A673 (cell line): ENCODE data around the gene FAM20B. TPM values are rescaled to one million over a fixed set of nuclear protein-coding genes. Genes with fewer than 3 reads are reported as not detected.

ENCODE experiments used
- BruUV-seq: library from RNA; stranded (reverse); fragments of 400-500 nt; replicated peaks from 2 replicates; lab custom pipeline; 2021; lab: Mats Ljungman, UMichigan
- CTCF ChIA-PET: fragments of 300-600 bp; sonication (Branson Sonifier 250); formaldehyde crosslinking; loops from one replicate; lab custom pipeline; 2022; ENCODE audit warnings: antibody characterized with exemption; lab: Charles Lee
- POLR2A ChIA-PET: fragments of 300-600 bp; sonication (Branson Sonifier 250); formaldehyde crosslinking; loops from one replicate; lab custom pipeline; 2022; ENCODE audit warnings: antibody characterized with exemption; ENCODE audit not compliant: low non-redundant PET; lab: Charles Lee
- DNase-seq: peaks from one replicate; pipeline ENCODE4 v3.0.0-alpha.2; 2015; ENCODE audit warnings: low spot score
- H3K27ac ChIP-seq: fragments of 200-600 bp; sonication (generic); 2 replicates; pipeline ENCODE4 v1.5.1; 2016; ENCODE audit warnings: mixed run types, low read depth, mild to moderate bottlenecking, mixed read lengths, antibody characterized with exemption, low read length; ENCODE audit not compliant: poor library complexity, severe bottlenecking
- H3K27me3 ChIP-seq: fragments of 200-600 bp; sonication (generic); replicated peaks from 2 replicates; pipeline ENCODE4 v1.6.1; 2017; ENCODE audit warnings: mixed run types, low read depth, mild to moderate bottlenecking, mixed read lengths, antibody characterized with exemption, low read length; ENCODE audit not compliant: insufficient read depth, poor library complexity
- H3K36me3 ChIP-seq: fragments of 200-600 bp; sonication (generic); 2 replicates; pipeline ENCODE4 v1.6.1; 2016; ENCODE audit warnings: mixed run types, mild to moderate bottlenecking, mixed read lengths, antibody characterized with exemption, low read length; ENCODE audit not compliant: insufficient read depth, poor library complexity, severe bottlenecking
- H3K4me1 ChIP-seq: fragments of 200-600 bp; sonication (generic); 2 replicates; pipeline ENCODE4 v1.6.1; 2017; ENCODE audit warnings: mixed run types, mild to moderate bottlenecking, mixed read lengths, antibody characterized with exemption, low read length; ENCODE audit not compliant: insufficient read depth, poor library complexity, severe bottlenecking
- H3K4me3 ChIP-seq: fragments of 200-600 bp; sonication (generic); 2 replicates; pipeline ENCODE4 v1.5.1; 2016; ENCODE audit warnings: low read depth, mixed run types, mild to moderate bottlenecking, mixed read lengths, low read length; ENCODE audit not compliant: poor library complexity, severe bottlenecking
- H3K9me3 ChIP-seq: fragments of 200-600 bp; sonication (generic); 2 replicates; pipeline ENCODE4 v1.6.1; 2016; ENCODE audit warnings: mixed run types, low read depth, mild to moderate bottlenecking, mixed read lengths, antibody characterized with exemption, low read length; ENCODE audit not compliant: poor library complexity, severe bottlenecking
- CTCF ChIP-seq: fragments of 300-800, 200-600 bp; sonication (generic); conservative IDR thresholded peaks from 2 replicates; pipeline ENCODE4 v1.5.1; 2017; ENCODE audit warnings: low read depth, mild to moderate bottlenecking, antibody characterized with exemption, low read length, moderate library complexity, mixed read lengths
- EZH2 ChIP-seq: fragments of 200-600 bp; sonication (generic); IDR thresholded peaks from 2 replicates; pipeline ENCODE4 v1.6.1; 2017; ENCODE audit warnings: borderline replicate concordance, low read depth, mild to moderate bottlenecking, mixed read lengths, antibody characterized with exemption, low read length; ENCODE audit not compliant: poor library complexity, severe bottlenecking
- intact Hi-C: fragments of 100-400 bp; cut with micrococcal nuclease; formaldehyde crosslinking; loops from one replicate; pipeline ENCODE4 v1.10.0; 2022; ENCODE audit not compliant: unreplicated experiment
- total RNA-seq: library from RNA; stranded (reverse); gene quantifications from 2 replicates; pipeline ENCODE4 v1.2.3, GENCODE V29; 2021

FAM20B gene
- total RNA-seq, 1 experiment from 2014 or later, result 43.3 TPM

- TF ChIP-seq CTCF (peak; percentile 44), EZH2 (no peak)
- no TSS peak for BruUV-seq
Observed at GRCh38 chr1:179105393-179105792, 79.7 kb downstream of the FAM20B start.

GRCh38 chr1:179107706-179108629 is 82.3 kb downstream of the FAM20B start:
- no peak overlapping the region for H3K4me3 ChIP-seq
- TF ChIP-seq CTCF (no peak), EZH2 (no peak)
- no TSS peak for BruUV-seq
- POLR2A ChIA-PET, result no interaction called here
- H3K9me3 ChIP-seq, result no peaks in the 10 kb centered on the region
- H3K27ac ChIP-seq, result no peak overlapping the region
- no peaks in the 10 kb centered on the region for H3K4me1 ChIP-seq
- DNase-seq, result no peak
- CTCF ChIA-PET, result no interaction called here
- intact Hi-C loops, result no loop called here
- H3K36me3 ChIP-seq, result peaks cover 20% of the 10 kb centered on the region
- no peaks in the 10 kb centered on the region for H3K27me3 ChIP-seq

More at GRCh38 chr1:179105393-179105792, 79.7 kb downstream of the FAM20B start:
- Histone ChIP-seq H3K4me3 (no peak overlapping the region), H3K9me3 (no peaks in the 10 kb centered on the region), H3K27me3 (no peaks in the 10 kb centered on the region), H3K36me3 (peaks cover 15% of the 10 kb centered on the region), H3K4me1 (no peaks in the 10 kb centered on the region), H3K27ac (no peak overlapping the region)
- no peak for DNase-seq
- intact Hi-C loops, result no loop called here
- ChIA-PET POLR2A (interaction anchor here (0.5 kb wide), 1 partner anchor 140 kb away, joined by 5 read pairs; no protein-coding TSS in a partner anchor), CTCF (no interaction called here)

- CTCF ChIA-PET, result no interaction called here
Observed at GRCh38 chr1:179108644-179109043, 83.0 kb downstream of the FAM20B start.

More at GRCh38 chr1:179108644-179109043, 83.0 kb downstream of the FAM20B start:
- TF ChIP-seq CTCF (no peak), EZH2 (no peak)
- Histone ChIP-seq H3K27me3 (no peaks in the 10 kb centered on the region), H3K4me1 (no peaks in the 10 kb centered on the region), H3K4me3 (no peak overlapping the region), H3K9me3 (no peaks in the 10 kb centered on the region), H3K36me3 (peaks cover 20% of the 10 kb centered on the region), H3K27ac (no peak overlapping the region)
- POLR2A ChIA-PET, result no interaction called here
- no TSS peak for BruUV-seq
- DNase-seq, result no peak
- intact Hi-C loops, result no loop called here
